BLaER1 treated with 17β-estradiol and CSF1 and Interleukin-3, amounts not matched to agents 10 nM and 100 nM (cell line): ENCODE measurements around the gene PLPPR3.

Experiments used
- H3K27ac ChIP-seq, 11 experiments: shearing (Covaris generic); formaldehyde crosslinking; 2 replicates each; pipeline ENCODE4 v1.8.1; 2022
- H3K27me3 ChIP-seq, 11 experiments: shearing (Covaris generic); formaldehyde crosslinking; 2 replicates each; pipeline ENCODE4 v1.8.1; 2022
- H3K36me3 ChIP-seq, 11 experiments: shearing (Covaris generic); formaldehyde crosslinking; 2 replicates each; pipeline ENCODE4 v1.8.1; 2022
- H3K4me1 ChIP-seq, 10 experiments: shearing (Covaris generic); formaldehyde crosslinking; 2 replicates each; pipeline ENCODE4 v1.8.1; 2022
- H3K4me2 ChIP-seq, 11 experiments: shearing (Covaris generic); formaldehyde crosslinking; 2 replicates each; pipeline ENCODE4 v1.8.1; 2022
- H3K4me3 ChIP-seq, 10 experiments: shearing (Covaris generic); formaldehyde crosslinking; 2 replicates each; pipeline ENCODE4 v1.8.1; 2022
- H3K9ac ChIP-seq, 11 experiments: shearing (Covaris generic); formaldehyde crosslinking; 2 replicates each; pipeline ENCODE4 v1.8.1; 2022
- H3K9me3 ChIP-seq, 11 experiments: shearing (Covaris generic); formaldehyde crosslinking; replicated peaks in 1 of 11; 2 replicates each; pipeline ENCODE4 v1.8.1; 2022
- H4K20me1 ChIP-seq, 11 experiments: shearing (Covaris generic); formaldehyde crosslinking; 2 replicates each; pipeline ENCODE4 v1.8.1; 2022
- Cebpa-rat ChIP-seq, 11 experiments: shearing (Covaris generic); IDR thresholded peaks; 2 replicates each; pipeline ENCODE4 v1.8.1; 2022

Gene PLPPR3

GRCh38 chr19:772730-773436 lies 48.9 kb downstream of the PLPPR3 start:
- Histone ChIP-seq H3K36me3 (no peaks in the 10 kb centered on the region), H3K9ac (peak overlapping the region in 2 of 11 experiments; percentile 3; a peak in 1 of 22 replicates), H3K4me2 (peak overlapping the region in 5 of 11 experiments; percentile 2 to 40 (median 30); a peak in 4 of 22 replicates), H3K27me3 (peaks cover 0 to 12% (median 9%) of the 10 kb centered on the region in 11 experiments; a peak in 13 of 22 replicates), H3K4me1 (peaks cover 0 to 8% (median 5%) of the 10 kb centered on the region in 10 experiments; a peak in 10 of 20 replicates), H3K27ac (no peak overlapping the region), H3K4me3 (no peak overlapping the region), H4K20me1 (0 out of 22 replicates have a peak, but pooled peaks cover 0 to 4% (median 0%) of the 10 kb centered on the region in 11 experiments), H3K9me3 (no peaks in the 10 kb centered on the region)
- no peak for TF ChIP-seq Cebpa-rat (IDR thresholded peaks at IDR 0.05)

GRCh38 chr19:772063-772462 lies 49.7 kb downstream of the PLPPR3 start:
- no peak for TF ChIP-seq Cebpa-rat (IDR thresholded peaks at IDR 0.05)
- Histone ChIP-seq H3K27me3 (peaks cover 0 to 12% (median 9%) of the 10 kb centered on the region in 11 experiments; a peak in 13 of 22 replicates), H4K20me1 (0 out of 22 replicates have a peak, but pooled peaks cover 0 to 4% (median 0%) of the 10 kb centered on the region in 11 experiments), H3K4me3 (no peak overlapping the region), H3K9ac (no peak overlapping the region), H3K4me2 (no peak overlapping the region), H3K9me3 (no peaks in the 10 kb centered on the region), H3K36me3 (no peaks in the 10 kb centered on the region), H3K27ac (no peak overlapping the region), H3K4me1 (peaks cover 0 to 8% (median 5%) of the 10 kb centered on the region in 10 experiments; a peak in 10 of 20 replicates)

GRCh38 chr19:771332-771785 lies 50.4 kb downstream of the PLPPR3 start:
- H3K27me3 ChIP-seq, result peaks cover 0 to 12% (median 9%) of the 10 kb centered on the region in 11 experiments; a peak in 13 of 22 replicates
- no peaks in the 10 kb centered on the region for H3K9me3 ChIP-seq

DNA sequence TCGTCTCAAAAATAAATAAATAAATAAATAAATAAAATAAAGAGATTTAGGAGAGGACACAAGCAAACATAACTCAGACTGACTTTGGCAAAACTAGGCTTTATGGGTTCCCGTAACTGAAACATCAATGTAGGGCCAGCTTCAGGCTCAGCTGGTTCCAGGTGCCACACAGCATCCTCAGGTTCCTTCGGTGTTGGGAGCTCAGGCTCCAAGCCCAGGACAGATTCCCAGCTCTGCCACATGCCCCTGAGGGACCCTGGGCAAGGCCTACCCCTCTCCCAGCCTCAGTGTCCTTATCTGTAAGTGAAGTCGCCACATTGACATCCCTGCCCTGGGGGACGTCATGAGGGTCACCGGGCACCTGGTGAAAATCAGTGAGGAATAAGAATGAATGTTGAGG lies 52.1 kb downstream of the PLPPR3 start:
- Histone ChIP-seq H3K4me2 (no peak overlapping the region), H3K27me3 (peaks cover 0 to 12% (median 9%) of the 10 kb centered on the region in 11 experiments; a peak in 13 of 22 replicates), H3K36me3 (no peaks in the 10 kb centered on the region), H3K27ac (no peak overlapping the region), H4K20me1 (0 out of 22 replicates have a peak, but pooled peaks cover 0 to 4% (median 0%) of the 10 kb centered on the region in 11 experiments), H3K9me3 (no peaks in the 10 kb centered on the region), H3K4me3 (no peak overlapping the region), H3K4me1 (peaks cover 0 to 8% (median 5%) of the 10 kb centered on the region in 10 experiments; a peak in 10 of 20 replicates), H3K9ac (no peak overlapping the region)
- no peak for TF ChIP-seq Cebpa-rat (IDR thresholded peaks at IDR 0.05)

More at GRCh38 chr19:771332-771785, 50.4 kb downstream of the PLPPR3 start:
- no peak overlapping the region for H3K9ac ChIP-seq
- no peak for TF ChIP-seq Cebpa-rat (IDR thresholded peaks at IDR 0.05)
- H3K36me3 ChIP-seq, result no peaks in the 10 kb centered on the region
- H3K4me2 ChIP-seq, result 0 out of 22 replicates have a peak overlapping the region, but pooled peaks of 1 of the 11 experiments have one; percentile 51
- H3K4me1 ChIP-seq, result peaks cover 0 to 8% (median 5%) of the 10 kb centered on the region in 10 experiments; a peak in 10 of 20 replicates
- H3K27ac ChIP-seq, result no peak overlapping the region
- H3K4me3 ChIP-seq, result no peak overlapping the region
- H4K20me1 ChIP-seq, result 0 out of 22 replicates have a peak, but pooled peaks cover 0 to 4% (median 0%) of the 10 kb centered on the region in 11 experiments

DNA sequence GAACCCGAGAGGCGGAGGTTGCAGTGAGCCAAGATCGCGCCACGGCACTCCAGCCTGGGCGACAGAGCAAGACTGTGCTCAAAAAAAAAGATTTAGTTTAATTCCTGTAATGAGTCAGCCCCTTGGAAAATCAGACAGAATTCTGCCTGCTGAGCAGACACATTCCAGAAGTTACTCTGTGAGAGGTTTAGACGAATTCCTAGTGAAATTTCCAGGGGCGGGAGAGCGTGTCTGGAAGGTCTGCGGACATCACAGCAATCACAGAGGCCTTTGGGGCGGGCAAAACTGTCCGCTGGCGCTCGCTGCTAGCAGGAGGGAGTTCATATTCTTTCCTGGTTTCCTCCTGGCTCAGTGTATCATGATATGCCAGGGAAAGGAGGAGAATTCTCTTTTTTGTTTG lies 53.3 kb downstream of the PLPPR3 start:
- no peak overlapping the region for H3K4me2 ChIP-seq
- H3K27me3 ChIP-seq, result peaks cover 0 to 12% (median 9%) of the 10 kb centered on the region in 11 experiments; a peak in 13 of 22 replicates
- H3K4me1 ChIP-seq, result peaks cover 0 to 13% (median 5%) of the 10 kb centered on the region in 10 experiments; a peak in 10 of 20 replicates
- no peak overlapping the region for H3K4me3 ChIP-seq
- H3K27ac ChIP-seq, result no peak overlapping the region
- H4K20me1 ChIP-seq, result 0 out of 22 replicates have a peak, but pooled peaks cover 0 to 4% (median 0%) of the 10 kb centered on the region in 11 experiments
- no peaks in the 10 kb centered on the region for H3K9me3 ChIP-seq
- TF ChIP-seq Cebpa-rat (IDR thresholded peaks at IDR 0.05), result no peak
- H3K9ac ChIP-seq, result no peak overlapping the region
- H3K36me3 ChIP-seq, result no peaks in the 10 kb centered on the region

DNA sequence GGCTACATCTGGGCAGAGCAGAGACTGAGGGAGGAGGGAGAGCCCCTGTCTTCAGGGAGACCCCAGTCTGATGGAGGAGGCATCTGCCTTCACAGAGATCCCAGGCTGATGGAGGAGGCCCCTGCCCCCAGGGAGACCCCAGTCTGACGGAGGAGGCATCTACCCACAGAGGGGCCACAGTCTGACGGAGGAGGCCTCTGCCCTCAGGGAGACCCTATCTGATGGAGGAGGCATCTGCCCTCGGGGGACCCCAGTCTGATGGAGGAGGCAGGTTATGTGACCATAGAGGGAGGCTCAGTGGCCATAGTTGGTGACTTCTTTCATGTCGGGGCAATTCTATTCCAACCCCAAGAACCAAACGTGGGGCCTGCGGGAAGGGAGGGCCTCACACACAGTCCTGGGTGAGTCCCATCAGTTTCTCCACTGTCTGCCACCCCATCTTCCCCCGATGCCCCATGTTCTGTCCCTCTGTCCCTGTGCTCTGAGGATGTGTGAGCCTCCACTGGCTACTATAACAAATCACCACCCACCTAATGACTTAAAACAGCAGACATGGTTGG lies 56.5 kb downstream of the PLPPR3 start:
- Histone ChIP-seq H3K27ac (no peak overlapping the region), H3K9ac (no peak overlapping the region), H3K36me3 (no peaks in the 10 kb centered on the region), H3K27me3 (peaks cover 0 to under 1% (median 0%) of the 10 kb centered on the region in 11 experiments; a peak in 4 of 22 replicates), H4K20me1 (no peaks in the 10 kb centered on the region), H3K4me2 (no peak overlapping the region), H3K4me3 (no peak overlapping the region), H3K4me1 (peaks cover 0 to 7% (median 0%) of the 10 kb centered on the region in 10 experiments; a peak in 1 of 20 replicates), H3K9me3 (peaks cover 0 to 12% (median 6%) of the 10 kb centered on the region in 11 experiments; a peak in 13 of 22 replicates)
- no peak for TF ChIP-seq Cebpa-rat (IDR thresholded peaks at IDR 0.05)

- Histone ChIP-seq H3K4me2 (no peak overlapping the region; a peak in 1 of 22 replicates), H3K9ac (0 out of 22 replicates have a peak overlapping the region, but pooled peaks of 1 of the 11 experiments have one; percentile 5), H3K27me3 (no peaks in the 10 kb centered on the region; a peak in 1 of 22 replicates), H3K27ac (no peak overlapping the region), H3K4me3 (no peak overlapping the region), H3K4me1 (peaks cover 0 to 7% (median 0%) of the 10 kb centered on the region in 10 experiments; a peak in 1 of 20 replicates), H4K20me1 (no peaks in the 10 kb centered on the region), H3K36me3 (no peaks in the 10 kb centered on the region), H3K9me3 (peaks cover 5 to 20% (median 11%) of the 10 kb centered on the region in 11 experiments; a peak in 17 of 22 replicates)
- no peak for TF ChIP-seq Cebpa-rat (IDR thresholded peaks at IDR 0.05)
These were observed 57.5 kb downstream of the PLPPR3 start for GRCh38 chr19:764301-764700.

DNA sequence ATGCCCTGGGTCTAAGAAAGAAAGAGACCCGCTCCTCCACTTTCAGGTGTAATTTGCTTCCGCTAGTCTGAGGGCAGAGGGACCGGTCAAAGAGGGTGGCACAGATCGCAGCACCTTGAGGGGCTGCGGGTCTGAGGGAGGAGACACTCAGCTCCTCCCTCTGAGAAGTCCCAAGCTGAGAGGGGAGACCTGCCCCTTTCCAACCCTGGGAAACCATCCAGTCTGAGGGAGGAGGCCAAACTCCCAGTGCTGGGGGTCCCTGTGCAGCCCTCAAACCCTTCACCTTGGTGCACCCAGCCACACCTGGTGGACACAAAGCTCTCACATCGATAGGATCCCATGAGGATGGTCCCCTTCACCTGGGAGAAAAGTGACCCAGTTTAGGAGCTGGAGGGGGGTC lies 57.9 kb downstream of the PLPPR3 start:
- Histone ChIP-seq H4K20me1 (no peaks in the 10 kb centered on the region), H3K36me3 (no peaks in the 10 kb centered on the region), H3K9ac (no peak overlapping the region), H3K27me3 (no peaks in the 10 kb centered on the region; a peak in 1 of 22 replicates), H3K9me3 (peaks cover 9 to 25% (median 16%) of the 10 kb centered on the region in 11 experiments), H3K27ac (no peak overlapping the region), H3K4me1 (peaks cover 0 to 7% (median 0%) of the 10 kb centered on the region in 10 experiments; a peak in 1 of 20 replicates), H3K4me2 (no peak overlapping the region; a peak in 1 of 22 replicates), H3K4me3 (no peak overlapping the region)
- TF ChIP-seq Cebpa-rat (IDR thresholded peaks at IDR 0.05), result no peak
